ENCODE measurements around the gene PRPF18. TPM values are rescaled to one million over a fixed set of nuclear protein-coding genes. Genes with fewer than 3 reads are reported as not detected.
A peak's percentile ranks its signal among the peaks of the same experiment; 100 is the strongest.

PRPF18 gene
- total and polyA plus RNA-seq, 2 donors: 23.5 to 35.8 TPM

DNA sequence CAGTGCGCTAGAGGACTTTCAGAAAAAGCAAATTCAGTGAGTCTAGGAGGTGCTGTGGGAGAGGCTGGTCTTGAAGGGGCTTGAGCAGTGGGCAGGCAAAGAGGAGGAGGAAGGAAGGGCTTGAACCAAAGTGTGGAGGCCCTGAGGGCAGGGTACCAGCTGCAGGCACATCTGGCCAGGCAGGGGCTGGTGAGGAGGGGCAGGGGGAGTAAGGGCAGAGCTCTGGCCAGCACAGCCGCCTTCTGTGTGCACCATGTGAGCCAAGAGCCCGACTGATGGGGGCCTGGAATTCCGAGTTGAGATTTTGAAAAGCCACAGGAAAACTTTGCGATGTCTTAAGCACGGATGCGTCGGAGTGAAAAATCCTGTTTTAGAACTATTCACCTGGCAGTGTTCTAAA lies 74.5 kb downstream of the PRPF18 start:
- H3K27ac ChIP-seq (ENCODE audit: low read depth in 1 of 2, low read length in 1 of 2): peak overlapping the region; percentile 6 to 64
- no peaks in the 10 kb centered on the region for H3K27me3 ChIP-seq (ENCODE audit: control insufficient read depth in 2 of 2, insufficient read depth in 1 of 2, low read length in 1 of 2)
- WGBS: 87% methylated on average over 8 of the region's 8 CpGs
- peaks cover 6 to 17% of the 10 kb centered on the region in 2 donors for H3K36me3 ChIP-seq (ENCODE audit: control insufficient read depth in 2 of 2, insufficient read depth in 2 of 2, low read length in 1 of 2)
- peaks cover 0 to 4% of the 10 kb centered on the region in 2 donors for H3K9me3 ChIP-seq (ENCODE audit: control insufficient read depth in 2 of 2, insufficient read depth in 1 of 2, low read length in 1 of 2)
- H3K4me3 ChIP-seq (ENCODE audit: low read length in 2 of 2): no peak overlapping the region
- peaks cover 17 to 37% of the 10 kb centered on the region in 2 donors for H3K4me1 ChIP-seq (ENCODE audit: control insufficient read depth in 2 of 2, insufficient read depth in 2 of 2, low read length in 2 of 2)
- DNase-seq (ENCODE audit: low read depth in 6 of 9, low spot score in 9 of 9): no peak

DNA sequence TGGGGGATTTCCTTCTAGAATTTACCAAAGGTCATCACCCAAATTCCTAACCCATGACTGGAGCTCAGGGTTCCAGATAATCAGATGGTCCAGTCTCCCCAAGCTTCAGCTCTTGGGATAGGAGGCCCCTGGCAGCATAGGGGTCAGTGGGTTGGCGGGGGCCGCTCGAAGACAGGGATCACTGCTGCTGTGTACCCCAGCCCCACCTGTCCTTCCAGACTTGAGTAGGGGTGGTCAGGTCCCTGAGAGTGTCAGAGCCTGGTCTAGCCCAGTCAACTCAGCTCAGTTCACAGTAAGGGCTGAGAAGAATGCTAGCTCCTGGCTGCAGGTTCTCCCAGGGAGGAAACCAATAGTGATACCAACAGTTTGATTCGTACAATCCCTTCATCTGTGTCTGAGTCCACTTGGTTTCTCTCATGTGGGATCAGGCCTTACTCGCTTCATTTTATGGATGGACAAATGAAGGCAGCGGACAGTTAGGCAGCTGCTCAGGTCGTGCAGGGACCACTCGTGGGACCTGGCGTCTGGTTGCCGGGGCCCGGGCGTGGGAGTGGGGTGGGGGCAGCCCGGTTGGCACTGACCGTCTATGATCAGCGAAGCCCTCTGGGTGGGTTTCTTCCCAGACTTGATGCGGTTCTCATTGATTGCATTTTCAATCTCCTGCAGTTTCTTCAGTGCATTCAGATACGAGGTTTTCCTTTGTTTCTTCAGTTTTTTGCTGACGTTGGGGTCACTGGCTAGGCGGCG lies 78.9 kb downstream of the PRPF18 start:
- H3K4me3 ChIP-seq (ENCODE audit: low read length in 2 of 2): no peak overlapping the region
- H3K27me3 ChIP-seq (ENCODE audit: control insufficient read depth in 2 of 2, insufficient read depth in 1 of 2, low read length in 1 of 2): no peaks in the 10 kb centered on the region
- peaks cover 9 to 13% of the 10 kb centered on the region in 2 donors for H3K4me1 ChIP-seq (ENCODE audit: control insufficient read depth in 2 of 2, insufficient read depth in 2 of 2, low read length in 2 of 2)
- H3K9me3 ChIP-seq (ENCODE audit: control insufficient read depth in 2 of 2, insufficient read depth in 1 of 2, low read length in 1 of 2): peaks cover 0 to 4% of the 10 kb centered on the region in 2 donors
- DNase-seq (ENCODE audit: low read depth in 6 of 9, low spot score in 9 of 9): no peak
- H3K36me3 ChIP-seq (ENCODE audit: control insufficient read depth in 2 of 2, insufficient read depth in 2 of 2, low read length in 1 of 2): peaks cover 8 to 13% of the 10 kb centered on the region in 2 donors
- no peak overlapping the region for H3K27ac ChIP-seq (ENCODE audit: low read depth in 1 of 2, low read length in 1 of 2)
- WGBS: over 99% methylated on average over 20 of the region's 20 CpGs

DNA sequence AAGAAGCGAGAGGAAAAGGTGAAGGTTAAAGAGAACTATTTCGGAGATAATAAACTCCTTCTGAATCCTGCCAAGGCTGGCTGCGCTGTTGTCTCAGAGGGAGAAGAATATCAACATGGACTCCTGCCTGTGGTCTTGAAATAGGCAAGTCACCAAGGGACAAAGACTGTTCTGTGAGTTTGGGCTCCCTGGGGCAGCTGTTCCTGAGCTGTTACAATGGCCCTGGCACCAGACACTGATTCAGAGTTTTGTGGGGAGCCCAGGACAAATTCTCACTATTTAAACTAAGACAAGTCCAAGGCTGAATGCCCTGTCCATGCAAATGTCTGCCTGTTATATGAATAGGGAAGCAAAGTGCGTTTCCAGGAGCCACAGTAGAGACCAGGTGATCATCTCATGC lies 81.4 kb downstream of the PRPF18 start:
- H3K27ac ChIP-seq (ENCODE audit: low read depth in 1 of 2, low read length in 1 of 2): no peak overlapping the region
- peaks cover 0 to 4% of the 10 kb centered on the region in 2 donors for H3K9me3 ChIP-seq (ENCODE audit: control insufficient read depth in 2 of 2, insufficient read depth in 1 of 2, low read length in 1 of 2)
- H3K4me1 ChIP-seq (ENCODE audit: control insufficient read depth in 2 of 2, insufficient read depth in 2 of 2, low read length in 2 of 2): peaks cover 8 to 10% of the 10 kb centered on the region in 2 donors
- peaks cover 12 to 13% of the 10 kb centered on the region in 2 donors for H3K36me3 ChIP-seq (ENCODE audit: control insufficient read depth in 2 of 2, insufficient read depth in 2 of 2, low read length in 1 of 2)
- H3K27me3 ChIP-seq (ENCODE audit: control insufficient read depth in 2 of 2, insufficient read depth in 1 of 2, low read length in 1 of 2): no peaks in the 10 kb centered on the region
- no peak overlapping the region for H3K4me3 ChIP-seq (ENCODE audit: low read length in 2 of 2)
- WGBS: 96% methylated on average over 4 of the region's 4 CpGs
- no peak for DNase-seq (ENCODE audit: low read depth in 6 of 9, low spot score in 9 of 9)

DNA sequence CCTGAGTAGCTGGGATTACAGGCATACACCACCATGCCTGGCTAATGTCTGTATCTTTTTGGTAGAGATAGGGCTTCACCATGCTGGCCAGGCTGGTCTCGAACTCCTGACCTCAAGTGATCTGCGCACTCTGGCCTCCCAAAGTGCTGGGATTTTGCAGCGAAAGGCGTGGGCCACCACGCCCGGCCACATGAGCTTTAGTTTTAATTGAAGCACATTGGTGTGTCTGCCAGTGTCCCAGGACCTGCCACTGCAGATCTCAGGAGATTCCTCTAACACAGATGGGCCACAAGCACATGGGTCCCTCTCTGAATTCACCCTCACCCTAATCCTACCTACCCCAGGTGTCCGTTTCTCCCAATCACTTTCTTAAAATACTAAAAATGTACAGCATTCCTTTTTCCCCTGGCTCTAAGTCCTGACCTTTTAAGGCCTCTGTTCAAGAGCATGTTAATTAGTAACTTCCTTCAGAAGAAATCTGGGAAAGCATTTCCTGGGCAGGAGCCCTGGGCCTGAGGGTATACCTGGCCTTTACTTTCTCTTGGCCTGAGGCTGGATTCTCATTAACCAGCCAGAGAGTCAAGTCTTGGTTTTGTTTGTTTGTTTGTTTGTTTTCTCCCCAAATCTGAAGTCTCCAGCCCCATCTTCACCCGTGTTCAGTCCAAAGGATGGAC lies 82.6 kb downstream of the PRPF18 start:
- Histone ChIP-seq H3K4me1 (ENCODE audit: control insufficient read depth in 2 of 2, insufficient read depth in 2 of 2, low read length in 2 of 2) (peaks cover 0 to 6% of the 10 kb centered on the region in 2 donors), H3K27me3 (ENCODE audit: control insufficient read depth in 2 of 2, insufficient read depth in 1 of 2, low read length in 1 of 2) (no peaks in the 10 kb centered on the region), H3K36me3 (ENCODE audit: control insufficient read depth in 2 of 2, insufficient read depth in 2 of 2, low read length in 1 of 2) (peaks cover 12 to 13% of the 10 kb centered on the region in 2 donors), H3K9me3 (ENCODE audit: control insufficient read depth in 2 of 2, insufficient read depth in 1 of 2, low read length in 1 of 2) (peaks cover 0 to 4% of the 10 kb centered on the region in 2 donors), H3K27ac (ENCODE audit: low read depth in 1 of 2, low read length in 1 of 2) (no peak overlapping the region), H3K4me3 (ENCODE audit: low read length in 2 of 2) (no peak overlapping the region)
- 98% methylated on average over 8 of the region's 8 CpGs for WGBS
- DNase-seq (ENCODE audit: low read depth in 6 of 9, low spot score in 9 of 9): no peak

GRCh38 chr10:13669901-13670300 lies 83.1 kb downstream of the PRPF18 start:
- WGBS: 97% methylated on average over 12 of the region's 12 CpGs
- no peak overlapping the region for H3K4me3 ChIP-seq (ENCODE audit: low read length in 2 of 2)
- H3K27ac ChIP-seq (ENCODE audit: low read depth in 1 of 2, low read length in 1 of 2): no peak overlapping the region

DNA sequence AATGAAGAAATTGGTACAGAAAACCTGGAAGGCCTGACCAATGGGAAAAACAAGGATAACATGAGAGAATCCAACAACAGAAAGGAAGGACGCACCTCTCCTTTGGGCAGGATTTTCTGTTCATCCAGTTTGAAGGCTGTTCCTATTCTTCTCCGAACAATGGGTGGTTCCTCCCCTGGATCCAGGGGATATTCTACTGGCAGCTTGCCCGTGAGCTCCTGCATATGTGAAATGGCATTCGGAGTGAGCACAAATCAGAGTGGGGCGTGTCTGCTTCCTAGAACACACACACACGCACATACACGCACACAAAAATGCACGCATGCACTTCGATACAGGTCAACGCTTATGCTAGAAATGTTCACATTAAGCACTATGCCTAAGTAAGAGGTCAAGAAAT lies 83.5 kb downstream of the PRPF18 start:
- Histone ChIP-seq H3K9me3 (ENCODE audit: control insufficient read depth in 2 of 2, insufficient read depth in 1 of 2, low read length in 1 of 2) (peaks cover 0 to 4% of the 10 kb centered on the region in 2 donors), H3K4me1 (ENCODE audit: control insufficient read depth in 2 of 2, insufficient read depth in 2 of 2, low read length in 2 of 2) (peaks cover 0 to 6% of the 10 kb centered on the region in 2 donors), H3K4me3 (ENCODE audit: low read length in 2 of 2) (no peak overlapping the region), H3K36me3 (ENCODE audit: control insufficient read depth in 2 of 2, insufficient read depth in 2 of 2, low read length in 1 of 2) (peaks cover 12 to 13% of the 10 kb centered on the region in 2 donors), H3K27ac (ENCODE audit: low read depth in 1 of 2, low read length in 1 of 2) (no peak overlapping the region), H3K27me3 (ENCODE audit: control insufficient read depth in 2 of 2, insufficient read depth in 1 of 2, low read length in 1 of 2) (no peaks in the 10 kb centered on the region)
- WGBS: 98% methylated on average over 10 of the region's 10 CpGs
- DNase-seq (ENCODE audit: low read depth in 6 of 9, low spot score in 9 of 9): no peak

More at GRCh38 chr10:13669901-13670300, 83.1 kb downstream of the PRPF18 start:
- peaks cover 0 to 6% of the 10 kb centered on the region in 2 donors for H3K4me1 ChIP-seq (ENCODE audit: control insufficient read depth in 2 of 2, insufficient read depth in 2 of 2, low read length in 2 of 2)
- peaks cover 0 to 4% of the 10 kb centered on the region in 2 donors for H3K9me3 ChIP-seq (ENCODE audit: control insufficient read depth in 2 of 2, insufficient read depth in 1 of 2, low read length in 1 of 2)
- H3K27me3 ChIP-seq (ENCODE audit: control insufficient read depth in 2 of 2, insufficient read depth in 1 of 2, low read length in 1 of 2): no peaks in the 10 kb centered on the region
- DNase-seq (ENCODE audit: low read depth in 6 of 9, low spot score in 9 of 9): no peak
- H3K36me3 ChIP-seq (ENCODE audit: control insufficient read depth in 2 of 2, insufficient read depth in 2 of 2, low read length in 1 of 2): peaks cover 12 to 13% of the 10 kb centered on the region in 2 donors

- no peak for DNase-seq (ENCODE audit: low read depth in 6 of 9, low spot score in 9 of 9)
- no peak overlapping the region for H3K4me3 ChIP-seq (ENCODE audit: low read length in 2 of 2)
- H3K9me3 ChIP-seq (ENCODE audit: control insufficient read depth in 2 of 2, insufficient read depth in 1 of 2, low read length in 1 of 2): no peaks in the 10 kb centered on the region
- H3K4me1 ChIP-seq (ENCODE audit: control insufficient read depth in 2 of 2, insufficient read depth in 2 of 2, low read length in 2 of 2): peaks cover 0 to 6% of the 10 kb centered on the region in 2 donors
- H3K36me3 ChIP-seq (ENCODE audit: control insufficient read depth in 2 of 2, insufficient read depth in 2 of 2, low read length in 1 of 2): peaks cover 6 to 7% of the 10 kb centered on the region in 2 donors
- no peak overlapping the region for H3K27ac ChIP-seq (ENCODE audit: low read depth in 1 of 2, low read length in 1 of 2)
- no peaks in the 10 kb centered on the region for H3K27me3 ChIP-seq (ENCODE audit: control insufficient read depth in 2 of 2, insufficient read depth in 1 of 2, low read length in 1 of 2)
- WGBS: 96% methylated on average over 10 of the region's 10 CpGs
These were observed 85.1 kb downstream of the PRPF18 start for GRCh38 chr10:13671904-13672303.

GRCh38 chr10:13672548-13672947 lies 85.8 kb downstream of the PRPF18 start:
- DNase-seq (ENCODE audit: low read depth in 6 of 9, low spot score in 9 of 9): no peak
- WGBS: 87% methylated on average over 7 of the region's 7 CpGs
- peaks cover 6 to 7% of the 10 kb centered on the region in 2 donors for H3K36me3 ChIP-seq (ENCODE audit: control insufficient read depth in 2 of 2, insufficient read depth in 2 of 2, low read length in 1 of 2)
- no peaks in the 10 kb centered on the region for H3K27me3 ChIP-seq (ENCODE audit: control insufficient read depth in 2 of 2, insufficient read depth in 1 of 2, low read length in 1 of 2)
- H3K27ac ChIP-seq (ENCODE audit: low read depth in 1 of 2, low read length in 1 of 2): peak overlapping the region in 1 of 2 donors; percentile 52
- no peak overlapping the region for H3K4me3 ChIP-seq (ENCODE audit: low read length in 2 of 2)
- H3K9me3 ChIP-seq (ENCODE audit: control insufficient read depth in 2 of 2, insufficient read depth in 1 of 2, low read length in 1 of 2): no peaks in the 10 kb centered on the region
- peaks cover 0 to 6% of the 10 kb centered on the region in 2 donors for H3K4me1 ChIP-seq (ENCODE audit: control insufficient read depth in 2 of 2, insufficient read depth in 2 of 2, low read length in 2 of 2)

- H3K9me3 ChIP-seq (ENCODE audit: control insufficient read depth in 2 of 2, insufficient read depth in 1 of 2, low read length in 1 of 2): no peaks in the 10 kb centered on the region
- H3K27ac ChIP-seq (ENCODE audit: low read depth in 1 of 2, low read length in 1 of 2): no peak overlapping the region
- no peaks in the 10 kb centered on the region for H3K27me3 ChIP-seq (ENCODE audit: control insufficient read depth in 2 of 2, insufficient read depth in 1 of 2, low read length in 1 of 2)
- no peak for DNase-seq (ENCODE audit: low read depth in 6 of 9, low spot score in 9 of 9)
- H3K4me3 ChIP-seq (ENCODE audit: low read length in 2 of 2): no peak overlapping the region
- peaks cover 0 to 6% of the 10 kb centered on the region in 2 donors for H3K4me1 ChIP-seq (ENCODE audit: control insufficient read depth in 2 of 2, insufficient read depth in 2 of 2, low read length in 2 of 2)
- 95% methylated on average over 8 of the region's 8 CpGs for WGBS
- H3K36me3 ChIP-seq (ENCODE audit: control insufficient read depth in 2 of 2, insufficient read depth in 2 of 2, low read length in 1 of 2): peaks cover 6 to 7% of the 10 kb centered on the region in 2 donors
These were observed 86.4 kb downstream of the PRPF18 start for GRCh38 chr10:13673156-13673555.
